GM12878 (cell line): ENCODE results near the gene TMEM259. TPM values are rescaled to one million over a fixed set of nuclear protein-coding genes. Genes with fewer than 3 reads are reported as not detected.

Source experiments
- ATAC-seq: fragments of 200-7000 bp; cut with Tn5 transposase; 3 replicates; pipeline ENCODE4 v1.9.1; 2020; ENCODE audit warnings: mild to moderate bottlenecking, moderate library complexity
- BruUV-seq: library from RNA; stranded (reverse); fragments of 400-500 nt; replicated peaks from 2 replicates; lab custom pipeline; 2021; lab: Mats Ljungman, UMichigan
- CTCF ChIA-PET: fragments of 300-600 bp; sonication (Branson Sonifier 250); formaldehyde crosslinking; extraction: SDS; loops from one replicate; lab custom pipeline; 2021; ENCODE audit warnings: inconsistent platforms; lab: Yijun Ruan, JAX
- POLR2A ChIA-PET: fragments of 350-600 bp; formaldehyde crosslinking; extraction: SDS; loops from one replicate; lab custom pipeline; 2021; ENCODE audit warnings: inconsistent platforms; lab: Charles Lee
- RAD21 ChIA-PET: fragments of 300-600 bp; sonication (Branson Sonifier 250); formaldehyde crosslinking; loops from one replicate; lab custom pipeline; 2023; ENCODE audit warnings: antibody characterized with exemption; ENCODE audit not compliant: unreplicated experiment; lab: Charles Lee
- SMC1A ChIA-PET: fragments of 300-600 bp; sonication (Branson Sonifier 250); formaldehyde crosslinking; loops from one replicate; lab custom pipeline; 2023; ENCODE audit not compliant: unreplicated experiment, uncharacterized antibody; lab: Charles Lee
- DNase-seq: peaks from one replicate; pipeline ENCODE4 v3.0.0-alpha.2; 2011; ENCODE audit warnings: low read depth, low spot score
- FAIRE-seq: peaks from 3 replicates; lab custom pipeline; 2011; peaks lifted over from hg19 to GRCh38; lab: Jason Lieb, UNC
- H2AFZ ChIP-seq: 2 replicates; pipeline ENCODE4 v1.6.0; 2011; ENCODE audit warnings: low read depth, low read length, control low read depth; ENCODE audit not compliant: control insufficient read depth
- H3K27ac ChIP-seq: 2 replicates; pipeline ENCODE4 v1.5.1; 2011; ENCODE audit warnings: control low read depth; ENCODE audit not compliant: control insufficient read depth, insufficient read depth
- H3K27me3 ChIP-seq, 2 experiments: replicated peaks in 1 of 2; 2 replicates each; pipeline versions ENCODE4 v1.6.0 to v1.6.1; 2011; ENCODE audit warnings: low read length in 1 of 2; ENCODE audit not compliant: control insufficient read depth in 2 of 2, insufficient read depth in 2 of 2
- H3K36me3 ChIP-seq, 2 experiments: 2 replicates each; pipeline ENCODE4 v1.5.1; 2011; ENCODE audit warnings: low read length in 1 of 2; ENCODE audit not compliant: control insufficient read depth in 2 of 2, insufficient read depth in 2 of 2
- H3K4me1 ChIP-seq: 2 replicates; pipeline ENCODE4 v1.6.1; 2011; ENCODE audit warnings: mild to moderate bottlenecking, low read length, moderate library complexity, mixed read lengths; ENCODE audit not compliant: control insufficient read depth, insufficient read depth
- H3K4me2 ChIP-seq: 2 replicates; pipeline ENCODE4 v1.6.0; 2011; ENCODE audit warnings: control low read depth; ENCODE audit not compliant: control insufficient read depth, insufficient read depth
- H3K4me3 ChIP-seq: fragments of 200-600 bp; sonication (generic); 2 replicates; pipeline ENCODE4 v1.5.1; 2016
- H3K79me2 ChIP-seq: 2 replicates; pipeline ENCODE4 v1.6.0; 2011; ENCODE audit warnings: low read length; ENCODE audit not compliant: control insufficient read depth, insufficient read depth
- H3K9ac ChIP-seq: 2 replicates; pipeline ENCODE4 v1.8.0; 2011; ENCODE audit warnings: low read length, control low read depth, mixed read lengths; ENCODE audit not compliant: control insufficient read depth, insufficient read depth
- H3K9me3 ChIP-seq: replicated peaks from 3 replicates; pipeline ENCODE4 v1.5.1; 2011; ENCODE audit warnings: mild to moderate bottlenecking, low read length; ENCODE audit not compliant: control insufficient read depth, insufficient read depth
- H4K20me1 ChIP-seq: 2 replicates; pipeline ENCODE4 v1.6.0; 2011; ENCODE audit not compliant: control insufficient read depth, insufficient read depth
- BCL11A ChIP-seq: IDR thresholded peaks from 2 replicates; pipeline ENCODE4 v1.6.1; 2011; ENCODE audit warnings: low read depth, low read length
- BHLHE40 ChIP-seq, 2 experiments: fragments of 450-650 bp in 1 of 2; IDR thresholded peaks; 2 replicates each; pipeline ENCODE4 v1.6.1; 2011 to 2017; ENCODE audit warnings: low read depth in 2 of 2, borderline replicate concordance in 1 of 2, improper control_type of control experiment in 1 of 2, low read length in 1 of 2, mild to moderate bottlenecking in 1 of 2
- IKZF1 ChIP-seq: fragments of 450-650 bp; conservative IDR thresholded peaks from 2 replicates; pipeline ENCODE4 v1.6.1; 2017; ENCODE audit warnings: antibody characterized with exemption, mild to moderate bottlenecking
- MAX ChIP-seq: IDR thresholded peaks from 2 replicates; pipeline ENCODE4 v1.6.1; 2012; ENCODE audit warnings: low read depth, low read length, improper control_type of control experiment
- MYC ChIP-seq: IDR thresholded peaks from 2 replicates; pipeline ENCODE4 v1.6.1; 2011; ENCODE audit warnings: mild to moderate bottlenecking, low read length, moderate library complexity, inconsistent platforms; ENCODE audit not compliant: insufficient read depth, insufficient replicate concordance, insufficient read length, severe bottlenecking
- NR2C2 ChIP-seq: IDR thresholded peaks from 2 replicates; pipeline ENCODE4 v1.6.1; 2011; ENCODE audit warnings: borderline replicate concordance, low read depth; ENCODE audit not compliant: control insufficient read depth, insufficient read length
- NR2F1 ChIP-seq: fragments of 450-650 bp; conservative IDR thresholded peaks from 2 replicates; pipeline ENCODE4 v1.6.1; 2017; ENCODE audit warnings: mild to moderate bottlenecking
- RAD21 ChIP-seq: IDR thresholded peaks from 2 replicates; pipeline ENCODE4 v1.6.1; 2011; ENCODE audit warnings: mild to moderate bottlenecking, low read depth, low read length, moderate library complexity; ENCODE audit not compliant: insufficient read depth
- SMC3 ChIP-seq: IDR thresholded peaks from 2 replicates; pipeline ENCODE4 v1.6.1; 2011; ENCODE audit warnings: low read length, improper control_type of control experiment, borderline replicate concordance
- SREBF2 ChIP-seq: IDR thresholded peaks from 2 replicates; pipeline ENCODE4 v1.6.1; 2012; ENCODE audit warnings: mild to moderate bottlenecking, low read length
- STAT1 ChIP-seq: fragments of 450-650 bp; conservative IDR thresholded peaks from 2 replicates; pipeline ENCODE4 v1.6.1; 2014; ENCODE audit warnings: antibody characterized with exemption, mild to moderate bottlenecking
- TCF3 ChIP-seq: IDR thresholded peaks from 2 replicates; pipeline ENCODE4 v1.6.1; 2012; ENCODE audit warnings: low read depth, mild to moderate bottlenecking, low read length, borderline replicate concordance; ENCODE audit not compliant: insufficient read depth
- YY1 ChIP-seq: IDR thresholded peaks from 2 replicates; pipeline ENCODE4 v1.6.1; 2011; ENCODE audit warnings: low read depth, mild to moderate bottlenecking, low read length
- WGBS: methylation state at CpG from one replicate; pipeline ENCODE4 v1.1.6; 2016; ENCODE audit warnings: low lambda C conversion rate; ENCODE audit not compliant: insufficient replicate concordance, insufficient coverage; ENCODE audit errors: missing lambda C conversion rate; 5-methylcytosine and 5-hydroxymethylcytosine counted together
- in situ Hi-C: fragments of 300-500 bp; cut with MboI; formaldehyde crosslinking; loops from 9 replicates; pipeline ENCODE4 v1.14.3; 2018; ENCODE audit warnings: mixed read lengths
- intact Hi-C: fragments of 100-400 bp; cut with micrococcal nuclease; formaldehyde crosslinking; loops from one replicate; pipeline ENCODE4 v1.14.2; 2022; ENCODE audit not compliant: unreplicated experiment
- polyA plus RNA-seq, 11 experiments: library from polyadenylated mRNA; depleted of rRNA in 4 of 11; unstranded in 6 of 11; stranded (reverse) in 5 of 11; fragments of >200 nt; fragmentation: Nextera tagmentation in 4 of 11; fragmentation: Illumina TruSeq in 1 of 11; extraction: Ambion mirVana in 4 of 11; extraction: Trizol in 1 of 11; gene quantifications; 1 replicate in 1 of 11; 2 replicates in 10 of 11; pipeline versions ENCODE4 v1.2.1 to v1.2.3, GENCODE V29; 2011 to 2016; ENCODE audit warnings: inconsistent platforms in 2 of 11, missing spikeins in 2 of 11, low read depth in 1 of 11
- total RNA-seq, 4 experiments: library from RNA; depleted of rRNA in 3 of 4; stranded (reverse); fragments of >200 nt in 3 of 4; fragmentation: Illumina TruSeq in 1 of 4; extraction: Trizol in 1 of 4; gene quantifications; 2 replicates each; pipeline versions ENCODE4 v1.2.1 to v1.2.3, GENCODE V29; 2013 to 2021
- TF ChIP-seq, protein P1 (sequence below): fragments of 450-650 bp; conservative IDR thresholded peaks from 2 replicates; pipeline ENCODE4 v1.6.1; 2017; ENCODE audit warnings: mild to moderate bottlenecking, moderate library complexity
- TF ChIP-seq, protein P2 (sequence below): fragments of 450-650 bp; IDR thresholded peaks from 2 replicates; pipeline ENCODE4 v1.6.1; 2017; ENCODE audit warnings: mild to moderate bottlenecking, moderate library complexity

TMEM259 gene
- total and polyA plus RNA-seq, 10 of the 15 experiments (the other 5 are each of a cell fraction or from before 2014, with no cell fraction given): 0.43 to 184 (median 62.0) TPM

- Histone ChIP-seq H2AFZ (peak overlapping the region; percentile 35), H3K36me3 (peaks cover 0 to 3% of the 10 kb centered on the region in 2 experiments; a peak in 2 of 4 replicates), H3K4me2 (peak overlapping the region; percentile 59), H3K27me3 (no peaks in the 10 kb centered on the region), H4K20me1 (no peaks in the 10 kb centered on the region), H3K4me1 (peaks cover 17% of the 10 kb centered on the region), H3K9me3 (no peaks in the 10 kb centered on the region), H3K79me2 (peaks cover 27% of the 10 kb centered on the region), H3K27ac (no peak overlapping the region), H3K4me3 (no peak overlapping the region), H3K9ac (no peak overlapping the region)
- ChIA-PET SMC1A (interaction anchor here (1.0 to 2.3 kb wide), 5 partner anchors 11 to 48 kb away, joined by 3 to 11 read pairs (median 4); partner anchors contain the start of gene ABCA7), RAD21 (interaction anchor here (0.6 to 1.4 kb wide), 11 partner anchors 12 to 69 kb away, joined by 3 to 6 read pairs (median 4); no protein-coding TSS in a partner anchor), CTCF (interaction anchor here (0.7 to 2.2 kb wide), 11 partner anchors 11 to 129 kb away, joined by 3 to 11 read pairs (median 4); partner anchors contain the start of genes ABCA7 and RNU6-2), POLR2A (interaction anchor here (0.6 to 2.8 kb wide), 11 partner anchors 10 to 150 kb away, joined by 3 to 12 read pairs (median 4); no protein-coding TSS in a partner anchor)
- WGBS: 16% methylated on average over 48 of the region's 60 CpGs
- no TSS peak for BruUV-seq
- FAIRE-seq (peak; percentile 79), ATAC-seq (peak; percentile 73), DNase-seq (no peak)
- intact Hi-C loops: no loop called here
- in situ Hi-C loops: no loop called here
- TF ChIP-seq YY1 (peak; percentile 72; the same call in 1 of the 2 replicates), SMC3 (peak; percentile 33; the same call in 1 of the 2 replicates), BHLHE40 (IDR thresholded peaks at IDR 0.05; ENCODE audit: borderline replicate concordance in 1 of 2, low read depth in 2 of 2, low read length in 1 of 2) (peak; percentile 54 to 78; a peak in 3 of 4 replicates), MAX (peak; percentile 92), NR2C2 (no peak), NR2F1 (peak; percentile 73), STAT1 (0 out of 2 replicates have a peak, but pooled peaks have one; percentile 33), BCL11A (no peak), SREBF2 (no peak), TCF3 (peak; percentile 81; the same call in 1 of the 2 replicates), MYC (peak; percentile 53), IKZF1 (peak; percentile 69), RAD21 (peak; percentile 54)
- TF ChIP-seq, protein P1, sequence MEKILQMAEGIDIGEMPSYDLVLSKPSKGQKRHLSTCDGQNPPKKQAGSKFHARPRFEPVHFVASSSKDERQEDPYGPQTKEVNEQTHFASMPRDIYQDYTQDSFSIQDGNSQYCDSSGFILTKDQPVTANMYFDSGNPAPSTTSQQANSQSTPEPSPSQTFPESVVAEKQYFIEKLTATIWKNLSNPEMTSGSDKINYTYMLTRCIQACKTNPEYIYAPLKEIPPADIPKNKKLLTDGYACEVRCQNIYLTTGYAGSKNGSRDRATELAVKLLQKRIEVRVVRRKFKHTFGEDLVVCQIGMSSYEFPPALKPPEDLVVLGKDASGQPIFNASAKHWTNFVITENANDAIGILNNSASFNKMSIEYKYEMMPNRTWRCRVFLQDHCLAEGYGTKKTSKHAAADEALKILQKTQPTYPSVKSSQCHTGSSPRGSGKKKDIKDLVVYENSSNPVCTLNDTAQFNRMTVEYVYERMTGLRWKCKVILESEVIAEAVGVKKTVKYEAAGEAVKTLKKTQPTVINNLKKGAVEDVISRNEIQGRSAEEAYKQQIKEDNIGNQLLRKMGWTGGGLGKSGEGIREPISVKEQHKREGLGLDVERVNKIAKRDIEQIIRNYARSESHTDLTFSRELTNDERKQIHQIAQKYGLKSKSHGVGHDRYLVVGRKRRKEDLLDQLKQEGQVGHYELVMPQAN: no peak
- TF ChIP-seq, protein P2, sequence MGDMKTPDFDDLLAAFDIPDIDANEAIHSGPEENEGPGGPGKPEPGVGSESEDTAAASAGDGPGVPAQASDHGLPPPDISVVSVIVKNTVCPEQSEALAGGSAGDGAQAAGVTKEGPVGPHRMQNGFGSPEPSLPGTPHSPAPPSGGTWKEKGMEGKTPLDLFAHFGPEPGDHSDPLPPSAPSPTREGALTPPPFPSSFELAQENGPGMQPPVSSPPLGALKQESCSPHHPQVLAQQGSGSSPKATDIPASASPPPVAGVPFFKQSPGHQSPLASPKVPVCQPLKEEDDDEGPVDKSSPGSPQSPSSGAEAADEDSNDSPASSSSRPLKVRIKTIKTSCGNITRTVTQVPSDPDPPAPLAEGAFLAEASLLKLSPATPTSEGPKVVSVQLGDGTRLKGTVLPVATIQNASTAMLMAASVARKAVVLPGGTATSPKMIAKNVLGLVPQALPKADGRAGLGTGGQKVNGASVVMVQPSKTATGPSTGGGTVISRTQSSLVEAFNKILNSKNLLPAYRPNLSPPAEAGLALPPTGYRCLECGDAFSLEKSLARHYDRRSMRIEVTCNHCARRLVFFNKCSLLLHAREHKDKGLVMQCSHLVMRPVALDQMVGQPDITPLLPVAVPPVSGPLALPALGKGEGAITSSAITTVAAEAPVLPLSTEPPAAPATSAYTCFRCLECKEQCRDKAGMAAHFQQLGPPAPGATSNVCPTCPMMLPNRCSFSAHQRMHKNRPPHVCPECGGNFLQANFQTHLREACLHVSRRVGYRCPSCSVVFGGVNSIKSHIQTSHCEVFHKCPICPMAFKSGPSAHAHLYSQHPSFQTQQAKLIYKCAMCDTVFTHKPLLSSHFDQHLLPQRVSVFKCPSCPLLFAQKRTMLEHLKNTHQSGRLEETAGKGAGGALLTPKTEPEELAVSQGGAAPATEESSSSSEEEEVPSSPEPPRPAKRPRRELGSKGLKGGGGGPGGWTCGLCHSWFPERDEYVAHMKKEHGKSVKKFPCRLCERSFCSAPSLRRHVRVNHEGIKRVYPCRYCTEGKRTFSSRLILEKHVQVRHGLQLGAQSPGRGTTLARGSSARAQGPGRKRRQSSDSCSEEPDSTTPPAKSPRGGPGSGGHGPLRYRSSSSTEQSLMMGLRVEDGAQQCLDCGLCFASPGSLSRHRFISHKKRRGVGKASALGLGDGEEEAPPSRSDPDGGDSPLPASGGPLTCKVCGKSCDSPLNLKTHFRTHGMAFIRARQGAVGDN: peak; percentile 94
Measured at GRCh38 chr19:1064661-1065605, 44.0 kb upstream of the TMEM259 start.
